ENCODE data around the gene BDH1. TPM values are rescaled to one million over a fixed set of nuclear protein-coding genes. Genes with fewer than 3 reads are reported as not detected.
A peak's percentile ranks its signal among the peaks of the same experiment; 100 is the strongest.

The BDH1 gene
- total and polyA plus RNA-seq, 2 of the 13 experiments (the other 11 are each of a cell fraction or from before 2014, with no cell fraction given), result 21.2 to 71.9 TPM

DNA sequence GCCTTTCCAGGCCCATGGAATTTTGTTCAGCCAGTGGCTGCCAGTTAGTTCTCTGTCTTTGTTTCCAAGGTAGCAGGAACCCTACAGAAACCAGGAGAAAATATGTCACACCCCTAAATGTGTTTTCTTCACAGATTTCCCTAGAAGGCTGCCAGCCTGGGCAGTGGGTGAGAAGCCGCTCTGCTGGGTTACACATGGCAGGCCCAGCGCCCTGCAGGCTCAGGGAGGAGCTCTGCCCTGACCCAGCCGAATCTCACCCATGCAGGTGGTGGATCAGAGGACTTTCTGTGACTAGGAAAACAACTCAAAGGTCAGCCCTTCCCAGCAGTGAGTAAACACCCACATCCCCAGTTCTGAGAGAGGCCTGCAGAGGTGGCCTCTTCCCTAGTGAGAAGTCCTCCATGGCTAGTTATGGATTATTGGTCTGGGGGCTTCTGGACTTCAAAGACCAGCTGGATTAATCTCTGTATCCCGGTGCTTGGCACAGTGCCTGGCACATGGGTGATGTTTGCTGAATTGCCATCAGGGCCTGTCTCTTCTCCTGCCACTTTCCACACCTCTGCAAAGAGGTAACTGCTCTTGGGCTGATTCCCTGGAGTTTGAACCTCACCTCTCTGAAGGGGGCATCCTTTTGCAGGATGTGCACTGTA lies 34.7 kb upstream of the BDH1 start (continued):
- TF ChIP-seq, protein P1, sequence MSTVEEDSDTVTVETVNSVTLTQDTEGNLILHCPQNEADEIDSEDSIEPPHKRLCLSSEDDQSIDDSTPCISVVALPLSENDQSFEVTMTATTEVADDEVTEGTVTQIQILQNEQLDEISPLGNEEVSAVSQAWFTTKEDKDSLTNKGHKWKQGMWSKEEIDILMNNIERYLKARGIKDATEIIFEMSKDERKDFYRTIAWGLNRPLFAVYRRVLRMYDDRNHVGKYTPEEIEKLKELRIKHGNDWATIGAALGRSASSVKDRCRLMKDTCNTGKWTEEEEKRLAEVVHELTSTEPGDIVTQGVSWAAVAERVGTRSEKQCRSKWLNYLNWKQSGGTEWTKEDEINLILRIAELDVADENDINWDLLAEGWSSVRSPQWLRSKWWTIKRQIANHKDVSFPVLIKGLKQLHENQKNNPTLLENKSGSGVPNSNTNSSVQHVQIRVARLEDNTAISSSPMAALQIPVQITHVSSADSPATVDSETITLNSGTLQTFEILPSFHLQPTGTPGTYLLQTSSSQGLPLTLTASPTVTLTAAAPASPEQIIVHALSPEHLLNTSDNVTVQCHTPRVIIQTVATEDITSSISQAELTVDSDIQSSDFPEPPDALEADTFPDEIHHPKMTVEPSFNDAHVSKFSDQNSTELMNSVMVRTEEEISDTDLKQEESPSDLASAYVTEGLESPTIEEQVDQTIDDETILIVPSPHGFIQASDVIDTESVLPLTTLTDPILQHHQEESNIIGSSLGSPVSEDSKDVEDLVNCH (CRISPR knock-in tag; IDR thresholded peaks at IDR 0.05), result no peak
- TF ChIP-seq ZFP41 (CRISPR knock-in tag; IDR thresholded peaks at IDR 0.05; ENCODE audit: borderline replicate concordance) (no peak), HHEX (CRISPR knock-in tag; IDR thresholded peaks at IDR 0.05) (peak; percentile 56), PRPF4 (IDR thresholded peaks at IDR 0.05; ENCODE audit: low read depth, low read length, poor library complexity, severe bottlenecking) (no peak), CHCHD3 (CRISPR knock-in tag; IDR thresholded peaks at IDR 0.05) (no peak), ZNF431 (CRISPR knock-in tag; IDR thresholded peaks at IDR 0.05; ENCODE audit: borderline replicate concordance, low read depth) (peak; percentile 90), SMARCC2 (IDR thresholded peaks at IDR 0.05) (no peak), ZNF44 (CRISPR knock-in tag; IDR thresholded peaks at IDR 0.05) (no peak), CEBPB (IDR thresholded peaks at IDR 0.05; ENCODE audit: borderline replicate concordance, low read depth, low read length) (no peak), FOXA1 (IDR thresholded peaks at IDR 0.05) (peak; percentile 82), FOXA1 (CRISPR knock-in tag; IDR thresholded peaks at IDR 0.05) (peak; percentile 97), HNF4G (IDR thresholded peaks at IDR 0.05; ENCODE audit: borderline replicate concordance, low read depth, low read length) (peak; percentile 97), HNF4G (CRISPR knock-in tag; IDR thresholded peaks at IDR 0.05; ENCODE audit: borderline replicate concordance, low read depth) (peak; percentile 93; the same call in 1 of the 2 replicates), U2AF1 (optimal IDR thresholded peaks at IDR 0.05; ENCODE audit: low read depth, low read length) (no peak), NRL (CRISPR knock-in tag; IDR thresholded peaks at IDR 0.05; ENCODE audit: borderline replicate concordance) (no peak), ARNT2 (CRISPR knock-in tag; IDR thresholded peaks at IDR 0.05; ENCODE audit: low read depth) (no peak), PRMT3 (CRISPR knock-in tag; IDR thresholded peaks at IDR 0.05; ENCODE audit: borderline replicate concordance, low read depth) (no peak)
- TF ChIP-seq, protein P2, sequence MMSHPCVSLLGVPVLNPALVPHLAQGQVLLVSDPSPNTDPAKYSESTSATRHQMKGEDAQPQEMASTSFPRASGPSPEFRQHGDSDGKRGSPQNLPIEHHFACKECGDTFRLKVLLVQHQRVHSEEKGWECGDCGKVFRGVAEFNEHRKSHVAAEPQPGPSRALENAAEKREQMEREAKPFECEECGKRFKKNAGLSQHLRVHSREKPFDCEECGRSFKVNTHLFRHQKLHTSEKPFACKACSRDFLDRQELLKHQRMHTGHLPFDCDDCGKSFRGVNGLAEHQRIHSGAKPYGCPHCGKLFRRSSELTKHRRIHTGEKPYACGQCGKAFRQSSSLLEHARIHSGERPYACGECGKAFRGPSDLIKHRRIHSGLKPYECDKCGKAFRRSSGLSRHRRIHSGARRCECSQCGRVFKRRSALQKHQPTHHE (CRISPR knock-in tag; IDR thresholded peaks at IDR 0.05; ENCODE audit: borderline replicate concordance), result no peak; the same call in 1 of the 2 replicates
- TF ChIP-seq, protein P3, sequence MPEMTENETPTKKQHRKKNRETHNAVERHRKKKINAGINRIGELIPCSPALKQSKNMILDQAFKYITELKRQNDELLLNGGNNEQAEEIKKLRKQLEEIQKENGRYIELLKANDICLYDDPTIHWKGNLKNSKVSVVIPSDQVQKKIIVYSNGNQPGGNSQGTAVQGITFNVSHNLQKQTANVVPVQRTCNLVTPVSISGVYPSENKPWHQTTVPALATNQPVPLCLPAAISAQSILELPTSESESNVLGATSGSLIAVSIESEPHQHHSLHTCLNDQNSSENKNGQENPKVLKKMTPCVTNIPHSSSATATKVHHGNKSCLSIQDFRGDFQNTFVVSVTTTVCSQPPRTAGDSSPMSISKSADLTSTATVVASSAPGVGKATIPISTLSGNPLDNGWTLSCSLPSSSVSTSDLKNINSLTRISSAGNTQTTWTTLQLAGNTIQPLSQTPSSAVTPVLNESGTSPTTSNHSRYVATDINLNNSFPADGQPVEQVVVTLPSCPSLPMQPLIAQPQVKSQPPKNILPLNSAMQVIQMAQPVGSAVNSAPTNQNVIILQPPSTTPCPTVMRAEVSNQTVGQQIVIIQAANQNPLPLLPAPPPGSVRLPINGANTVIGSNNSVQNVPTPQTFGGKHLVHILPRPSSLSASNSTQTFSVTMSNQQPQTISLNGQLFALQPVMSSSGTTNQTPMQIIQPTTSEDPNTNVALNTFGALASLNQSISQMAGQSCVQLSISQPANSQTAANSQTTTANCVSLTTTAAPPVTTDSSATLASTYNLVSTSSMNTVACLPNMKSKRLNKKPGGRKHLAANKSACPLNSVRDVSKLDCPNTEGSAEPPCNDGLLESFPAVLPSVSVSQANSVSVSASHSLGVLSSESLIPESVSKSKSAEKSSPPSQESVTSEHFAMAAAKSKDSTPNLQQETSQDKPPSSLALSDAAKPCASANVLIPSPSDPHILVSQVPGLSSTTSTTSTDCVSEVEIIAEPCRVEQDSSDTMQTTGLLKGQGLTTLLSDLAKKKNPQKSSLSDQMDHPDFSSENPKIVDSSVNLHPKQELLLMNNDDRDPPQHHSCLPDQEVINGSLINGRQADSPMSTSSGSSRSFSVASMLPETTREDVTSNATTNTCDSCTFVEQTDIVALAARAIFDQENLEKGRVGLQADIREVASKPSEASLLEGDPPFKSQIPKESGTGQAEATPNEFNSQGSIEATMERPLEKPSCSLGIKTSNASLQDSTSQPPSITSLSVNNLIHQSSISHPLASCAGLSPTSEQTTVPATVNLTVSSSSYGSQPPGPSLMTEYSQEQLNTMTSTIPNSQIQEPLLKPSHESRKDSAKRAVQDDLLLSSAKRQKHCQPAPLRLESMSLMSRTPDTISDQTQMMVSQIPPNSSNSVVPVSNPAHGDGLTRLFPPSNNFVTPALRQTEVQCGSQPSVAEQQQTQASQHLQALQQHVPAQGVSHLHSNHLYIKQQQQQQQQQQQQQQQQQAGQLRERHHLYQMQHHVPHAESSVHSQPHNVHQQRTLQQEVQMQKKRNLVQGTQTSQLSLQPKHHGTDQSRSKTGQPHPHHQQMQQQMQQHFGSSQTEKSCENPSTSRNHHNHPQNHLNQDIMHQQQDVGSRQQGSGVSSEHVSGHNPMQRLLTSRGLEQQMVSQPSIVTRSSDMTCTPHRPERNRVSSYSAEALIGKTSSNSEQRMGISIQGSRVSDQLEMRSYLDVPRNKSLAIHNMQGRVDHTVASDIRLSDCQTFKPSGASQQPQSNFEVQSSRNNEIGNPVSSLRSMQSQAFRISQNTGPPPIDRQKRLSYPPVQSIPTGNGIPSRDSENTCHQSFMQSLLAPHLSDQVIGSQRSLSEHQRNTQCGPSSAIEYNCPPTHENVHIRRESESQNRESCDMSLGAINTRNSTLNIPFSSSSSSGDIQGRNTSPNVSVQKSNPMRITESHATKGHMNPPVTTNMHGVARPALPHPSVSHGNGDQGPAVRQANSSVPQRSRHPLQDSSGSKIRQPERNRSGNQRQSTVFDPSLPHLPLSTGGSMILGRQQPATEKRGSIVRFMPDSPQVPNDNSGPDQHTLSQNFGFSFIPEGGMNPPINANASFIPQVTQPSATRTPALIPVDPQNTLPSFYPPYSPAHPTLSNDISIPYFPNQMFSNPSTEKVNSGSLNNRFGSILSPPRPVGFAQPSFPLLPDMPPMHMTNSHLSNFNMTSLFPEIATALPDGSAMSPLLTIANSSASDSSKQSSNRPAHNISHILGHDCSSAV (CRISPR knock-in tag; IDR thresholded peaks at IDR 0.05; ENCODE audit: borderline replicate concordance), result no peak
